Esophagus muscularis mucosa (tissue), 3 donors: Measurements from ENCODE around the gene F7.

Source experiments
- CTCF ChIP-seq, 3 experiments: fragments of 200-600 bp in 2 of 3; fragments of 450-650 bp in 1 of 3; sonication (generic) in 2 of 3; IDR thresholded peaks; one replicate each; pipeline ENCODE4 v1.5.1; 2017 to 2019; ENCODE audit warnings: antibody characterized with exemption in 3 of 3, mild to moderate bottlenecking in 2 of 3, moderate library complexity in 1 of 3
- POLR2A ChIP-seq: fragments of 450-650 bp; IDR thresholded peaks from one replicate; pipeline ENCODE4 v1.6.1; 2017; ENCODE audit warnings: antibody characterized with exemption, moderate library complexity, mild to moderate bottlenecking, low read depth
- POLR2AphosphoS5 ChIP-seq, 2 donors: sonication (generic); formaldehyde crosslinking; IDR thresholded peaks; one replicate each; pipeline ENCODE4 v1.6.1; 2017; ENCODE audit warnings: antibody characterized with exemption in 2 of 2

DNA sequence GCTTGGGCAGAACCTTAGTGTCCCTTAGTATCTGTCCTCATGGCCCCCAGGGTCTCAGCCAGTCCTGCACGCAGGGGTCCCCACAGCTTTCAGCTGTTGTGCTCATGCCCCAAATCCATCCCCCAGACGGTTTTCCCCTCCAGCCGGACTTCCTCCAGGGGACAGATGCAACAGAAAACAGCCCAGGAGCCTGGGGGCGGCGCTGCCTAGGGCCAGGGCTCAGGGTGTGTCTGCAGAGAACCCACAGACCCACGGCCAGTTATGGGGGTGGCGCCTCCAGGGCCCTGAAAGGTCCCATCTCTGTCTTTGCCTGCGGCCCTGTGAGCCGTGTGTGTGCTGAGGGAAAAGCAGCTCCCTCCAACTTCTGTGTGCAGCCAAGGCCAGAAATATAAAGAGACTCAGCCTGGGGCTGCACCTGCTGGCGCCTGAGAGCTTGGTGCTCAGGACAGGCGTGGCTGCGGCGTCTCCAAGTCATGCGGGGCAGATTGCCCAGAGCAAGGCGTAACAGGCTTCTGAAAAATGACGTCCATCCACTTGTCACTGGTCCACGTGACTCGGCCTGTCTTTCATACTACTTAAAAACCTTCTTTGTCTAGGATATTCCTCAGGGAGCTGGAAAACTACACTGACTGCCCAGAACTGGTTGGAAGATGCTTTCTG, 22.1 kb upstream of the F7 start:
- no peak for TF ChIP-seq POLR2A
- peak in 1 of 2 donors; percentile 42 for TF ChIP-seq POLR2AphosphoS5 (IDR thresholded peaks at IDR 0.05)
- no peak for TF ChIP-seq CTCF (IDR thresholded peaks at IDR 0.05)
